ENCODE results near the gene FGF12.
"Not testable (repeated sequence)": the region's sequence is repeated elsewhere in the genome, so short reads cannot be mapped to it uniquely, and the experiment has no call there.

FGF12 gene

DNA sequence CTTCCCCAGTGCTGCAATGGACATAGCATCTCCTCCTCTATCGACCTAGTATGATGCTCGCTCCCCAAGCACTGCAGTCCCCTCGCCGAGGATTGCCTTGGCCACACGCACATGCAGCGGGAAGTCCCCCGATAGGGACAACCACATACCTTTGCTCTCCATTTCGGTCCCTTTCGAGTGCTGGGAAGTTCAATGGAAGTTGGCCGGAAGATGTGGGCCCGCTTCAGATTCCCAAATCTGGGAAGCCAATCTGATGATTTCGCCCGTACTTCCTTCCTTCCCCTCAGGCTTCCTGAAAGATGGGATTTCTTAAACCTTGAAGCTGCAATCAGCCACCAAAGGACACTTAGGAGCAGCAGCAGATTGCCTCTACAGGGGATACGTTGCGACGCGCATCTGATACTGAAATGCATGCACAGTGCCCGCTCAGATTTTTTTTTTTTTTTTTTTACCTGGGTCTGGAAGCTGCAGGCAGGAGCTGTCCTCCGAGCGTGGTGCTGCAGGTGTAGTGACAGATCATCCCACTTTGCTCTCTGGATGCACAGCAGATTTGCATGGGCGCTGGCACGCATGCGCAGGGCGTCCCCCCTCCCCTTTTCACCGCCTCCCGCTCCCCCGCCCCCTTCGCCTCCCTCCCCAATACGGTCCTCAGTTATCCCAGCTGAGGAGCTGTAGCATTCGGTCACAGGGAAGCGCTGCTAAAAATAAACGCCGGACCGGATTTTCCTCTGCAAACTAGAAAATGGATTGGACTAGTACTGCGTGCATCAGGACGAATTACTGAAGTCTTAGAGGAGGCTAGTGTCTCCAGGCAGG, at the start of gene FGF12:
Gene FGF12 (minus strand): TSS at position 510 of the 816 bp plus-strand sequence.
- peak; percentile 1 for DNase-seq

DNA sequence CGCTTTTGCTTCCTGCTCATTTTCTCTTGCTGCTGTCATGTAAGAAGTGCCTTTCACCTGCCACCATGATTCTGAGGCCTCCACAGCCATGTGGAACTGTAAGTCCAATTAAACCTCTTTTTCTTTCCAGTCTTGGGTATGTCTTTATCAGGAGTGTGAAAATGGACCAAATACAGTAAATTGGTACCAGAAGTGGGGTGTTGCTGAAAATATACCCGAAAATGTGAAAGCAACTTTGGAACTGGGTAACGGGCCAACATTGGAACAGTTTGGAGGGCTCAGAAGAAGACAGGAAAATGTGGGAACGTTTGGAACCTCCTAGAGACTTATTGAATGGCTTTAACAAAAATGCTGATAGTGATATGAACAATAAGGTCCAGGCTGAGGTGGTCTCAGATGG, 47.0 kb upstream of the FGF12 start:
- not testable (repeated sequence) for DNase-seq

DNA sequence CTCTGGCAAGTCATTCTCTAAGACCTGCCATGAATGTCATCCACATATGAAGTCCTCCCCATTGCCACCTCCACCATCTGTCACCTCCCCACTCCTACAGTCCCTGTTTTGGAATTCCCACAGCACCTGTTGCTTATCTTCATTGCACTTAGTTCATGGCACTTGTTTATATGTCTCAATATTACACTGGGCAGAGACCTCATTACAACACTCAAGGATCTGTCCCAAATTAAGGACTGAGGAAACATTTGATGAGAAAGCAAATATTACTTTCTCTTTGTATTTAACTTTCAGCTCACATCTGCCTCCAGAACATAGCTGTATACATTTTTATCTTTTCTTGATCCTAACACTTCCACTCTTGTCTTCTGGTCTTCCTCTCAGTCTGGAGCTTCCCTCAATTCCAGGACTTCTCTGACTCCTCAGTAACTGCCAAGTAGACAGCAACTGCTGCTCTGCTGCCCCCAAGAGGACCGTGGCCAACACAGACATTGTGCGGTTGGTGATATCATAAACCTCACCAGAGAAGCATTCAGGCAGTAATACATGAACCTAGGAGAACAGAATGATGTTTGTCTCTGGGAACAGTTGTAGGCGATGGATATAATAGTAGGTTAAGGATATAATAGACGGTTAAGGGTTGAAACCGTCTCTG, 45.0 kb upstream of the FGF12 start:
- no peak for DNase-seq

DNA sequence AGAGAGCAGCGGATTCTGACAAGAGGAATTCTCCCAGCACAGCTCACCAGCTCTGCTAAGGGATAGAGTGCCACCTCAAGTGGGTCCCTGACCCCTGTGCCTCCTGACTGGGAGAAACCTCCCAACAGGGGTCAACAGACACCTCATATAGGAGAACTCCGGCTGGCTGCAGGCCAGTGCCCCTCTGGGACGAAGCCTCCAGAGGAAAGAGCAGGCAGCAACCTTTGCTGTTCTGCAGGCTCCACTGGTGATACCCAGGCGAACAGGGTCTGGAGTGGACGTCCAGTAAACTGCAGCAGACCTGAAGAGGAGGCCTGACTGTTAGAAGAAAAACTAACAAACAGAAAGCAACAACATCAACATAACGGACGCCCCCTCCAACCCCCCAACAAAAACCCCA, 31.3 kb upstream of the FGF12 start:
- no peak for DNase-seq

DNA sequence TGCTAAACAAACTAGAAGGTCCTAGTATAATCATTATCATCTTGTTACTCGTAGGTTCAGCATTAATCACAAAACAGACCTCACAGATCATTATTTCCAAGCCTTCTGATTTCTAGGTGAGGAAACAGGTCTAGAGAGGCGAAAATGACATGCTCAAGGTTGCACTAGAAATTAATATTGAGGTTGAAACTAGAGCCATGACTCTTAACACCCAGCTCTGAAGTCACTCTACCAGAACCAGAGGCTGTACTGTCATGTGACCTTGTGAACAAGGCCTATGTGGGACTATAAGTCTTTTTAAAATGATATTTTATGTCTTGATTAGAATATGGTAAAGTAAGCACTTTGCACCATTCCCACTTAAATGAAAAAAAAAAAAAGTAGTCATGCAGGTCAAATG, 23.8 kb upstream of the FGF12 start:
- DNase-seq: no peak

DNA sequence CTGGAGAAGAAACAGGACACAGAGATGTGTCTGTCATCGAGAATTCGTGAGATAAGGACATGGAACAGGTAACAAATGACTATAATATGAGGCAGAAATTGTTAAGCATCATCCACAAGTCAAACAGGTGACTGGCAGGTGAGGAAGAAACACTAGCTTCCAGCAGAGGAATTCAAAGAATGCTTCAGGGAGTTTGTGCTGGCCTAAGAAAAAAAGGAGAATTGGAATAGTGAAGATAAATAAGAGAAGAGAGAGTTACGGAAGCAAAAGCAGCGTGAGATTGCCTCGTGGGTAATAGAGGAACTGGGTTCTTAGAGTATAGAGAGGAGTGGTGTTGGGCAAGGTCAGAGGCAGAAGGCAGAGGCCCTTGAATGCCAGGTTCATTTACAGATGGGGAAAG, 22.9 kb upstream of the FGF12 start:
- no peak for DNase-seq

DNA sequence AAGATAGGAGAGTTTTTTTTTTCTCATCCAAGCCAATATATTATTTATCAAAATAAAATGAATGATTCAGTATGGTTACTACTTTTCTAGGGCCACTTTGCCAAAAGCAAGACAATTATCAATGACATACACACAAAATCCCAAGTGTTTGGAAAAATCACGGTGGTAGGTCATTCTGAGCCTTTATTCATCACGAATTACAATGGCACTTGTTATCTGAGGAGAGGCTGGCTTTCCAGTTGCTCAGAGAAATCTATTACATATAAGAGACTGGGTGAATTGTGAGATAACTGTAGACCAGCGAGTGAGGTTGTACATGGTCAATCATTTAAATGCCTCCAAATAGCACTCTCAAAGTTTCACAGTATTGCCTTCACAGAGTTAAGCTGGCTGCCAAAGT, 20.4 kb upstream of the FGF12 start:
- no peak for DNase-seq

DNA sequence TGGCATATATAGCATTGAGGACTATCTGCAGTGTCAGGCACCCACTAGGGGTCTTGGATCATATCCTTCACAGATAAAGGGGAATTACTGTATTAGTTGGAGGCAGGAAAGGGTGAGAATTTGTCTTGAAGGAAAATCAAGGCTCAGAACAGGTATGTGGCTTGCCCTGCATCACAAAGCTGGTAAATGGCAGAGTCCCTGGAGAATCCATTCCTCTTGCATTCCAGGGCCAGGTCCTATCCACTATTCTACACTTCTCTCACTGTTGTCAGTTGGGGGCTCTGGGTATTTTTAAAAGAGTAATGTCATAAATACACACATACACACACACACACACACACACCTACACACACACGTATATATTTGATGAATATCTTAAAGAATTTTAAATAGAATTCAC, 19.8 kb upstream of the FGF12 start:
- DNase-seq: no peak

DNA sequence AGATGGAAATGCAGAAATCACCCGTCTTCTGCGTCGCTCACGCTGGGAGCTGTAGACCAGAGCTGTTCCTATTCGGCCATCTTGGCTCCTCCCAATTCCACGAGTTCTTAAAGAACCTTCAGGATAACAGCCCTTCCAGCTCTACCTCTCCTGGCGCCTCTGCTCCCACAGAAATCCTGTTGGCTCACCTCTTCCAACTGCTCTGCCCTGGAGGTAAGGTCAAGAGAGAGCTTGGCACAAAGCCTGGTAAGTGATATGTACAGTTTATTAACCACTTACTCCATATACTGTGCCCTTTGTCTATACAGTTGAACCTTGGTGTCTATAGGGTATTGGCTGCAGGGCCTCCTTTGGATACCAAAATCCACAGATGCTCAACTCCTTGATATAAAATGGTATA, 17.8 kb upstream of the FGF12 start:
- DNase-seq: no peak

DNA sequence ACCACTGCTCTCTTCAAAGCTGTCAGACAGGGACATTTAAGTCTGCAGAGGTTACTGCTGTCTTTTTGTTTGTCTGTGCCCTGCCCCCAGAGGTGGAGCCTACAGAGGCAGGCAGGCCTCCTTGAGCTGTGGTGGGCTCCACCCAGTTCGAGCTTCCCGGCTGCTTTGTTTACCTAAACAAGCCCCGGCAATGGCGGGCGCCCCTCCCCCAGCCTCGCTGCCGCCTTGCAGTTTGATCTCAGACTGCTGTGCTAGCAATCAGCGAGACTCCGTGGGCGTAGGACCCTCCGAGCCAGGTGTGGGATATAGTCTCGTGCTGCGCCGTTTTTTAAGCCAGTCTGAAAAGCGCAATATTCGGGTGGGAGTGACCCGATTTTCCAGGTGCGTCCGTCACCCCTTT, 17.3 kb upstream of the FGF12 start:
- DNase-seq: not testable (repeated sequence)

DNA sequence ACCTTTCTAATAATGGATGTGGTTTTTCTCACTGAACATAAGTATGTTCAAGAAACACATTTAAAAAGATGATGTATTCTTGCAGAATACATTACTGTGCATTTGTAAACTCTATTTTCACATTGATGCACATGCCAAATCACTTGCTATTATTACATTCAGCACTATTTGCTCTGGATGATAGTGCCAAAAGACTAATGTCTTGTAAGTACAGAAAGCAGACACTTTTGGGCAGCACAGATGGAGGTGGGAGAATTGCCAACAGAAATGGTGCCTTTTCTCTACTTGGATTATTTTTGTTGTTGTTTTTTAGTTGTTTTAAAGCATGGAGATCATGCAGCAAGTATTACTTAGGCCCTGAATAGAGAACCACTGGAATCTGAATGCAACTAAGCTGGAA, 10.2 kb upstream of the FGF12 start:
- DNase-seq: no peak

DNA sequence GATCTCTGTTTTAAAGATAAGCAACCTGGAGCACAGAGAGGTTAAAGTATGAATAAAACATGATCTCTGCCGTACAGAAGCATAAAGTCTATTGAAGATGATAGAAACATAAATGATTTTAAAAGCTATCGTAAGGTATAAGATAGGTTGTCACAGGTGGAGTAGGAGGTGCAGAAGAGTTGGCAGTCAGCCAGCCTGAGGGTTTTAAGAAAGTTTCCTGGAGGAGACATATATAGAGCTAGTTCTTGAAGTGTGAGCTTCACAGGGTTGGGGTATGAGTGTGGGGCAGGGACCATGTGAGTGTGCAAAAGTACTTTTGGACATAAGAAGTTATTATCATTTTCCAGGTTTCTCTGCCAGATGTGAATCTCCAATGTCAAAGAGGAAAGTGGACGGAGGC, 3.9 kb upstream of the FGF12 start:
- DNase-seq: no peak

DNA sequence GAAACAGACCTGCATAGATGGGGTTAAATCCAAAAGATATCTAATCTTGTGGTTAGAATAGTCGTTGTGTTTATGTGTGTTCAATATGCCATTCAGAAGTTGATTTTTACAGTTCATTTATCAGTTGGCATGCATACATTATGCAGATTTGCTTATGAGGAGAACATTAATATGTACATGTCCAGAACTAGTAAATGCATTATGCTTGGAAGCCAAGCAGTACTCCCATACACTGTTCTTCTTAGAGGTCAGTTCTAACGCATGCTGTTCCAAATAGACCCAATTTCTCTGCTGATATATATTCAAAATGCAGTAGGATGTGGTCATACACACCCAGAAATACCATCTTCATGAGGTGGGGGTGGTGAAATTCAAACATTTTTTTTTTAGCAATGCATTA, 956 bp downstream of the FGF12 start:
- no peak for DNase-seq

DNA sequence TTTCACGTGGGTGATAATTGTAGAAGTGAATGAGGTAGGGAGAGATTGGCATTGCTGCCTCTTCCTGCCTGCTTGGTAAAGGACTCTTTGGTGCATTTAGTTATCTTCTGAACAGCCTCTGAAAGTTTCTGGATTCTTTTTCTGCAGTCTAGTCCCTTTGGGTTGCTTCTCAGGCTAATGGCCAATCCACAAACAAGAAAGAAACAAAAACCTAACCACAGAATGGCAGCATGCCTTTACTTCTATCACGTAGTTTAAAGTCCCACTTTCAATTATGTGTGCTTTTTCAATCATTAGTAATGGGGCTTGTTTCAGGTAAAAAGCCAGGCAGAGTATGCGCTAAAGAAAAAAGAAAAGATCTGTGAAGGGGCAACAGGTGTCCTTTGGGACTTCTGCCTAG, 7.4 kb downstream of the FGF12 start:
- DNase-seq: no peak

DNA sequence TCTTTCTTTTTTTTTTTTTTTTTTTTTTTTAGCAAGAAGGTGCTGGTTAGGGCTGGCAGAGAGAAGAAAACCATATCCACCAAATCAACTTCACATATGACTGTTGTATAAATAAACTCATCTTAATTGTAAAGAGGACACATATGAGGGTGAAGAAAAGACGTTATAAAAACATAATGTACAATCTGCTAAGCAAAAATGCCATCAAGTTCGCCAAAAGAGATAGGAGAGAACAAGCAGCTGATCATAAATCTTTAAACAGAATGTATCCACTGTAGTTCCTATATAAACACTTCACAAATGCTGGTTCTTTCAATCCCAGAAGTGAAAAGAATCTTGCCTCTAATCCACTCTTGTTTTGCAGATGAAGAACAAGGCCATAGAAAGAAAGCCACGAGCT, 9.2 kb downstream of the FGF12 start:
- no peak for DNase-seq

DNA sequence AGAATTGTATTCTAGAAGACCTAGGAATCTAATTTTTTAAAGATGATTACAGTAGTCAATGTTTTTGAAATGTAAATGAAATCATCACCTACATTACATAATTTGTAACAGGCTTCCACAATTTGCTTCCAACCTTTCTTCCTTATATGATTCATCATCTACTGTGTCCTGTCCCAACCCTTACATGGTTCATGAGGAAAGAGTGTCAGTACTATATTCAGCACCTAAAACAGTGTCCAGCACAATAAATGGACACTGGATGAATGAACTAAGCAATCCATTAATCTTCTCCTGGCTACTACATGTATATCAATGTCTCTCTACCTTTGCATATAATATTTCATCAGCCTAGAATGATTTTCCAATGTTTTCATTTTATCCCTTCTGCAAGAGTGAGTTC, 12.2 kb downstream of the FGF12 start:
- DNase-seq: no peak

DNA sequence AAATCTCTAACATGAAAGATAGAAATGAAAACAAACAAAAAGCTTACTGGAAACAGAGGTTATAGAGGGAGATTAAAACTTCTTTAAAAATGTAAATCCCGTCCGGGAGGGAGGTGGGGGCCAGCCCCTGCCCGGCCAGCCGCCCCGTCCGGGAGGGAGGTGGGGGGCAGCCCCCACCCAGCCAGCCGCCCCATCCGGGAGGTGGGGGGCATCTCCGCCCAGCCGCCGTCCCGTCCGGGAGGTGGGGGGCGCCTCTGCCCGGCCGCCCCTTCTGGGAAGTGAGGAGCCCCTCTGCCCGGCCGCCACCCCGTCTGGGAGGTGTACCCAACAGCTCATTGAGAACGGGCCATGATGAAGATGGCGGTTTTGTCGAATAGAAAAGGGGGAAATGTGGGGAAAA, 16.2 kb downstream of the FGF12 start:
- DNase-seq: not testable (repeated sequence)

DNA sequence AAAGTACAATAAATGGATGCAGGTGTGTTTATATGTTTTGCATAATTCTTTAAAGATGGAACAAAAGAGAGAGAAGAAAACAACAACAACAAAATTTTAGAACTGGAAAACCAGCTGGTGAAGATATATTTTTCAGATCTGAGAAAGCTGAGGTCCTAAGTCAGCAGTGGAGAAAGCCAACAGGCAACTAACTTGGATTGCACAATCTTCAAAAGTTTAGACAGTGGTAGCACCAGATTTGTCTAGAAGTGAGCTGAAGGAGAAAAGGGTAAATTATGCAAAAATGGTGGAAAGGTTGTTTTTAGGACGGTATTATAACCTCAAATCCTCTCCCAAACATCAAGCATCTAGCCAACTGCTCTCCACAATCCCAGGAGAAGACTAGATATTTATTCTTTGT, 17.0 kb downstream of the FGF12 start:
- DNase-seq: no peak

DNA sequence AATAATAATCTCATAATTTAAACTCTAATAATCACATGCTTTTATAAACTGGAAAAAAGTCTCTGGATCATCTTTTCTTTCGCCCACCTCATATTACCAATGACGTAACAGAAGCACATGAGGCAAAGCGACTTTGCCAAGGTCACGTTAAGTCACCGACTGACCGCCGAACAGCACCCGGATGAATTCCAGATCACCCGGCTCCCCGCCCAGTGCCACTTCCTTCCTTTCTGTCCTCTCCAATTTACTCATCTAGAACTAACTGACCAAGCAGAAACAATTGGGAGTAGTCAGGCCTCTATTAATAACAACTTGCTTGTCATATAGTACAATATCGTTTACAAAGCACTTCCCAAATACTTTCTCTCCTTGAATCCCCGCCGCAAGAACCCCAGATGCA, 21.1 kb downstream of the FGF12 start:
- DNase-seq: no peak

DNA sequence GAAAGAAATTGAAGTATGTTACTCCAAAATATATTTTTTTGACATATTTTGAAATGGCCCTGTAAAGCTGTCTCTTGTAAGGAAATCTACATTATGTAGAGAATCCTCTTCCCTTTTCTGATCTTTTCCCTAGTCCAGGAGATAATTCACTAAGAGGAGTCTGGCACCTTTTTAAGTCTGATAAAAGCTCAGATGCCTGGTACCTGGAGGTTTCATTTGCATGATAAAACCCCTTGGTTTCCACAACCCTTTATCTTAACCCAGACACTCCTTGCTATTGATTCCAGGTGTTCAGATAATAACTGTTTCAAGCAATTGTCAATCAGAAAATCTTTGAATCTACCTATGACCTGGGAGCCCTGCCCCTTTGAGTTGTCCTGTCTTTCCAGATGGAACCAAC, 26.5 kb downstream of the FGF12 start:
- no peak for DNase-seq

DNA sequence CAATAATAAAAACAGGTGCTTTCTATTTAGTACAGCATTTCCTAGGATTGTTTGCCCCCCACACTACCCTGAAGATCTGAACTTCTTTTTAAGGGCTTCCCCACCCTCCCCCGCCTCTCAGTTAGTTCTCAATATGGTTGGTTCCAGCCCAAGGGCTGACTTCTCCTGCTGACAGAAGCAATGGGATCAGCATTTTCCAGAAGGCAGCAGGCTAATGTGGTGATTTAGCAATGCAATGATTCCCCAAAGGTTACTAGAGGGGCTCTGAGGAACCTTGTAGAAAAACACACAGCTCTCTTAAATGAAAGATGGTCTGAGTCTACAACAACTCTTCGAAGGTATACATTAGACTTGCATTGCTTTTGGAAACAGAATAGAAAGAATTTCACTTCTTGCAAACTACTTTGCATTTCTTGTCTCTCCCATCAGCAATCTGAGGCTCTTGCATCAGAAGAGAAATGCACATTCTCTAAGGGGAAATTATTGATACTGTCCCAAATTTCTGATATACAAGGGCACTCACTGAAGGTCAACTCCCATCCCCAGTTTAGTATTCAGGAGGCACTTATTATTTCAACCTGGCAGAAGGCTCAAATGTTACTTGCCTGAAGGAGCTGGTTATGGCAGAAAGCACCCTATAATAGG, 30.3 kb downstream of the FGF12 start:
- no peak for DNase-seq

DNA sequence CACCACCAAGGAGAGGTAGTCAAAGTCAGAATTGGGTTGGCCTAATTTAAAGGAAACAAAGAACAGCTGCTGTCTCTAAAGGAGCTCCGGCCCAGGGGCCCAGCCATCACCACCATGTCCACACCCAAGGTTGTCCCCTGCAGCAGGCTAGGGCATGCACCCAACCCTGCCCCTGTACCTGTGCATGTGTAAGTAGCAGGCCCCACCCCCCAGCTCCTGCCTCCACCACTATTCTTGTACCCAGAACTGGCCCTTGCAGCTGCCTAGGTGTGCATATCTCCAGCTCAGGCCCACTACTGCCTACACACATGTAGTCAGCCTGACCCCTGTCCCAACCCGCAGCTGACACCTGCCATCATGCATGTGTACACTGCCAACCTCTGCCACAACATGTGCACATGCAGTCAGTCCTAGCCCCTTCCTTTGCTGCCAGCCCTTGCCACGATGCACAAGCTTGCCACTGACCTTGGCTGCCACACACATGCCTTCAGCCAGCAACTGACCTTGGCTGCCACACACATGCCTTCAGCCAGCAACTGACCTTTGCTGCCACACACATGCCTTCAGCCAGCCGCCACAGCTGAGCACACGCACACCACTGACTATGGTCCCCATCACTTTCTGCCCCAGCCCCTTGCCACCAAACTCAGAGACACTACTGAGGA, 39.7 kb downstream of the FGF12 start:
- no peak for DNase-seq

DNA sequence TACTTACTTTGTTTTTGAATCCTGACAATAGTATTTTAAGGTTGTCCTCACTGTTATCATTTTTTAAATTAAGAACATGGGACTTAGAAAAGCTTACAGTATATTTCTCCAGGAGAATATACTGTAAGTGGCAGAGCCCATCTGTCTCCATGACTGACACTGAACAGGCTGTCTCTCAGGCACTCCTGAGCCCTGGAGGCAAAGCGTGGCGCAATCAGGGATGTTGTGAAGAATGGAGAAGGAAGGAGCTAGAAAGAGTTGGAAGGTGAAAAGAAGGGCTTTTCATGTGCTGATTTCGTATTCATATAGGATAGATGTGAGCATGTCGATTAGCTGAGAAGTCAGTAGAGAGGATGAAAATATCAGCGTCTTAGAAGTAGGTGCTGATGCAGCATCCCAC, 41.5 kb downstream of the FGF12 start:
- no peak for DNase-seq

DNA sequence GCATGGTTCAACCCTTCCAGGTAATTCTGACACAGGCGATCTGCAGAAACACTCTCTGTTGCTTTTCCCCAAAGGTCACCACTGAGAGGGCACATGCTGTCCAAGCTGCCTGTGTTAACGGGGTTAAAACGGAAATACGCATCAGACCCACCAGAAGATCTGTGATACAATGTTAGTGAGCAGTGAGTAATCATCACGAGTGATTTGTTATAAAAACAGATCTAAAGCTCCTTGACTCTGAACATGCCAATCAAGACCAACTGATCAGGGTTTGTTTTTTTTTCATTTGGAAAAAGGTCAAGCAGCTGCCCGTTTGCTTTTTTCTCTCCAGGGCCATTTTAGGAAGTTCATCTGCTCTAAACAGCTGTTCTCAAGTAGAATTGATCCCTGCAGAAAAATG, 43.2 kb downstream of the FGF12 start:
- DNase-seq: no peak

All from activated naive CD4-positive, alpha-beta T cell treated with Interleukin-2 at 50 U/mL for 16 hours (primary cell).